Measurements from ENCODE around the gene CH25H.

CH25H gene

DNA sequence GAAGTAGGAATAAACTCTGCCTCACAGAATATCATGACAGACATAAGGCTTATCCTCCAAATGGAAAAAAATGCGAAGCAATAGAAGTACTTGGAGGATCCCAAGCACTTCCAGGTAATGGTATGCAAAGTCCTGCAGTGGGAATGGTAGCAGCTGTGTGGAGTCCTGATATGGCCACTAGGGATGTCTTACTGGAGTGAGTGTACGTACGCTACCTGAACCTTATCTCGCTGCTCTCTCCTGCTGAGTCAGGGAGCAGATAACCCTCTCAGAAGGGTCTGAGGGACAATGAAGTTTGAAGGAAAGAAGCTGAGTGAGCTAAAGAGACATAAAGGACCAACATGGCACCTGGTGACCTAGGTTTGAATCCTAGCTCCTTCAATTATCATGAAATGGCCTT lies 42.2 kb downstream of the CH25H start:
- no peak for TF ChIP-seq CTCF (IDR thresholded peaks at IDR 0.05)
- no peak overlapping the region for H3K4me3 ChIP-seq
- intact Hi-C loops (cut with DNase I; ENCODE audit: low total_unique reads): no loop called here
- H3K36me3 ChIP-seq: no peaks in the 10 kb centered on the region
- no peaks in the 10 kb centered on the region for H3K4me1 ChIP-seq
- H3K9me3 ChIP-seq: no peaks in the 10 kb centered on the region
- no peaks in the 10 kb centered on the region for H3K27me3 ChIP-seq
- no peak overlapping the region for H3K27ac ChIP-seq
- no peak for DNase-seq

GRCh38 chr10:89164080-89164479 lies 43.0 kb downstream of the CH25H start:
- Histone ChIP-seq H3K9me3 (no peaks in the 10 kb centered on the region), H3K27ac (no peak overlapping the region), H3K36me3 (no peaks in the 10 kb centered on the region), H3K4me3 (no peak overlapping the region), H3K4me1 (no peaks in the 10 kb centered on the region), H3K27me3 (no peaks in the 10 kb centered on the region)
- TF ChIP-seq CTCF (IDR thresholded peaks at IDR 0.05): no peak
- intact Hi-C loops (cut with DNase I; ENCODE audit: low total_unique reads): no loop called here
- no peak for DNase-seq

- peak; percentile 54 to 64 for DNase-seq
- H3K27ac ChIP-seq: no peak overlapping the region
- no peaks in the 10 kb centered on the region for H3K27me3 ChIP-seq
- no peak for TF ChIP-seq CTCF (IDR thresholded peaks at IDR 0.05)
- H3K9me3 ChIP-seq: no peaks in the 10 kb centered on the region
- no peak overlapping the region for H3K4me3 ChIP-seq
- H3K4me1 ChIP-seq: no peaks in the 10 kb centered on the region
- no peaks in the 10 kb centered on the region for H3K36me3 ChIP-seq
- intact Hi-C loops (cut with DNase I; ENCODE audit: low total_unique reads): no loop called here
Observed at GRCh38 chr10:89163265-89163995, 43.7 kb downstream of the CH25H start.

DNA sequence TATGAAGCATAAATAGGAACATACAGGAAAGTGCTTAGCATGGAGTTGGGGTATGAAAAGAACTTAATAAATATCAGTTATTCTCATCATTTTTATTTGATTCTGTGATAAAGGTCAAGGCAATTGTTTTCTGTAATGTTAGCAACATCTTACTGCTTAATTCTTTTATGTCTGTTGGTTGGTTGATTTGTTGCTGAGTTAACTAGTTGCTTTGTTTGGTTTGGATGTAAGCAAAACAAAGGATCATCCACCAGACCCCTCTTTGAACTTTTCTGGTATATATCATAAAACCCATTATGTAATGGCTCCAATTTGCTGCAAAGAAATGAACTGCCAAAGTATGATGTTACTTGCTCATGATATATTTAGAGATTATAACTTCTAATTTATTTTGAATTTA lies 44.5 kb downstream of the CH25H start:
- no peak overlapping the region for H3K4me3 ChIP-seq
- no peaks in the 10 kb centered on the region for H3K9me3 ChIP-seq
- no peak for TF ChIP-seq CTCF (IDR thresholded peaks at IDR 0.05)
- H3K4me1 ChIP-seq: no peaks in the 10 kb centered on the region
- H3K27ac ChIP-seq: no peak overlapping the region
- no peak for DNase-seq
- intact Hi-C loops (cut with DNase I; ENCODE audit: low total_unique reads): no loop called here
- no peaks in the 10 kb centered on the region for H3K27me3 ChIP-seq
- no peaks in the 10 kb centered on the region for H3K36me3 ChIP-seq

DNA sequence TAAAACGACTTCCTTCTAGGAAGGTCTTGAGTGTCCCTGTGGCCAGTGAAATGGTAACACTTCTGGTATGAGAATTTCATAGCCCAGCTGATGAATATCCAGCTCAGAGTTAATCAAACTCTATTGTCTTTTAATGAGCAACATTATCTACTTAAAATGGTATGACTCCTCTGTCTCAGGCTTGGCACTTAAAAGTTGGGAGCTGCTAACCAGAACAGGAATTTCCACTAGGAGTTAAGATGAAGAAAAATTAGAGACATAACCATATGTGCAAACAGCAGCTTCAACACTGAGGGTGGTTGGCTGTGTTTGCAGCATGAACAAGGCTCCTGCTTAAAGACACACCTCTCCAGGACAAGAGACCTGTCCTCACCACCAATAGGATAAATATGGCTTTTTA lies 46.8 kb downstream of the CH25H start:
- Histone ChIP-seq H3K4me3 (no peak overlapping the region), H3K36me3 (no peaks in the 10 kb centered on the region), H3K27ac (no peak overlapping the region), H3K4me1 (no peaks in the 10 kb centered on the region), H3K27me3 (no peaks in the 10 kb centered on the region), H3K9me3 (no peaks in the 10 kb centered on the region)
- TF ChIP-seq CTCF (IDR thresholded peaks at IDR 0.05): no peak
- intact Hi-C loops (cut with DNase I; ENCODE audit: low total_unique reads): no loop called here
- DNase-seq: no peak

DNA sequence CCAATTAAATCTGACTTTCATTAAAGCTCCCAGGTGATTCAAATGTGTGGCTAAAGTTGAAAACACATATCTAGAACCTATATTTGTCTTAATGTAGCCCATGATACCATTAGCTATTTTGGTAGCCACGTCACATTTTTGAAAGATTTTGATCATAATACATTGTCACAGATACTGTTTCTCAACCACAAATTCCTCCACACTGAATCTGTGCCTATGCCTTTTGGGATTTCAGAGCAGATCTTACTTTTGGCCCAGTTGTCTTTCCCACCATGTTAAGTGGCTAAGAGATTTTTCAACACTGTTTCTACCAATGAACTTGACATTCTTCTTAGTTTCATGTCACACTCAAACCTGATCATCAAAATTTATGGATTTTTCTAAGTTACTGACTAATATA lies 47.4 kb downstream of the CH25H start:
- no peak overlapping the region for H3K27ac ChIP-seq
- intact Hi-C loops (cut with DNase I; ENCODE audit: low total_unique reads): no loop called here
- no peak for TF ChIP-seq CTCF (IDR thresholded peaks at IDR 0.05)
- no peak for DNase-seq
- H3K9me3 ChIP-seq: no peaks in the 10 kb centered on the region
- no peaks in the 10 kb centered on the region for H3K36me3 ChIP-seq
- no peaks in the 10 kb centered on the region for H3K27me3 ChIP-seq
- no peaks in the 10 kb centered on the region for H3K4me1 ChIP-seq
- H3K4me3 ChIP-seq: no peak overlapping the region
